HG03103 (cell line): Measurements from ENCODE around the gene SULT1E1.

ENCODE experiments used
- ATAC-seq: cut with Tn5 transposase; IDR thresholded peaks from one replicate; pipeline ENCODE4 v1.9.1; 2021; ENCODE audit warnings: low read depth; ENCODE audit not compliant: unreplicated experiment

The SULT1E1 gene

GRCh38 chr4:69811166-69811565 lies 48.8 kb downstream of the SULT1E1 start:
- ATAC-seq: no peak

GRCh38 chr4:69800599-69800998 lies 59.3 kb downstream of the SULT1E1 start:
- ATAC-seq: no peak

- ATAC-seq: no peak
Measured at GRCh38 chr4:69799337-69799736, 60.6 kb downstream of the SULT1E1 start.

- ATAC-seq: no peak
Measured at GRCh38 chr4:69793732-69794131, 66.2 kb downstream of the SULT1E1 start.
